Right atrium auricular region (tissue), 2 donors: ENCODE data around the gene PCED1B. TPM values are rescaled to one million over a fixed set of nuclear protein-coding genes. Genes with fewer than 3 reads are reported as not detected.

ENCODE experiments used
- DNase-seq: peaks from one replicate; pipeline ENCODE4 v3.0.0-alpha.2; 2019; ENCODE audit warnings: low spot score
- H3K27ac ChIP-seq, 2 donors: fragments of 200-600 bp; sonication (generic); 1 replicate in 1 of 2; 2 replicates in 1 of 2; pipeline ENCODE4 v1.5.1; 2016 to 2019
- H3K27me3 ChIP-seq, 2 donors: fragments of 200-600 bp; sonication (generic); one replicate each; pipeline versions ENCODE4 v1.5.1 to v1.6.0; 2017 to 2019
- H3K36me3 ChIP-seq: fragments of 200-600 bp; sonication (generic); one replicate; pipeline ENCODE4 v1.5.1; 2016
- H3K4me1 ChIP-seq, 2 donors: fragments of 200-600 bp; sonication (generic); one replicate each; pipeline versions ENCODE4 v1.5.1 to v1.6.0; 2017 to 2019
- H3K4me3 ChIP-seq, 2 donors: fragments of 200-600 bp; sonication (generic); 1 replicate in 1 of 2; 2 replicates in 1 of 2; pipeline ENCODE4 v1.5.1; 2017 to 2019; ENCODE audit warnings: mild to moderate bottlenecking in 1 of 2, moderate library complexity in 1 of 2
- H3K9me3 ChIP-seq, 2 donors: fragments of 200-600 bp; sonication (generic); one replicate each; pipeline ENCODE4 v1.5.1; 2019
- CTCF ChIP-seq, 2 donors: fragments of 200-600 bp; sonication (generic); IDR thresholded peaks; one replicate each; pipeline ENCODE4 v1.5.1; 2019; ENCODE audit warnings: antibody characterized with exemption in 2 of 2
- microRNA-seq, 2 donors: library from miRNA; unstranded; fragments of <30 nt; microRNA quantifications; one replicate each; pipeline ENCODE4, GENCODE V29; 2016 to 2017; ENCODE audit warnings: borderline number of aligned reads in 2 of 2, borderline replicate concordance in 1 of 2
- total RNA-seq, 2 donors: library from RNA; depleted of rRNA; stranded (reverse); fragments of >200 nt; gene quantifications; one replicate each; pipeline ENCODE4 v1.1.0, GENCODE V29; 2016

PCED1B gene
- total RNA-seq, 2 donors from 2014 or later = 0.98 to 1.4 TPM

- Histone ChIP-seq H3K4me1 (peaks cover 0 to 11% of the 10 kb centered on the region in 2 donors), H3K27me3 (no peaks in the 10 kb centered on the region), H3K4me3 (no peak overlapping the region), H3K9me3 (no peaks in the 10 kb centered on the region), H3K36me3 (no peaks in the 10 kb centered on the region), H3K27ac (no peak overlapping the region)
- no peak for DNase-seq
- TF ChIP-seq CTCF (IDR thresholded peaks at IDR 0.05) = no peak
Measured at GRCh38 chr12:47281667-47282171, 202.3 kb downstream of the PCED1B start.

GRCh38 chr12:47282206-47282605 is 202.8 kb downstream of the PCED1B start:
- H3K4me3 ChIP-seq = no peak overlapping the region
- no peak for DNase-seq
- peaks cover 0 to 6% of the 10 kb centered on the region in 2 donors for H3K4me1 ChIP-seq
- no peaks in the 10 kb centered on the region for H3K36me3 ChIP-seq
- TF ChIP-seq CTCF (IDR thresholded peaks at IDR 0.05) = no peak
- H3K27me3 ChIP-seq = no peaks in the 10 kb centered on the region
- H3K9me3 ChIP-seq = no peaks in the 10 kb centered on the region
- no peak overlapping the region for H3K27ac ChIP-seq

Small RNAs within 50 kb of the gene (microRNA-seq; reads per million reads assigned to microRNA genes)
- gene MIR4698 = 0 reads per million in 2 donors

Other genes with a start within 250 kb of the PCED1B start
- 1 to 10 TPM; 2.3 to 5.8 TPM for gene AMIGO2, start 338 bp downstream of the PCED1B start, total RNA-seq